IPS-20b (cell line): ENCODE data around the gene RPL39.
"Not testable (repeated sequence)": the region's sequence is repeated elsewhere in the genome, so short reads cannot be mapped to it uniquely, and the experiment has no call there.

Source experiments
- H3K27ac ChIP-seq: one replicate; pipeline ENCODE4 v1.5.1; 2013; ENCODE audit warnings: low read length
- H3K27me3 ChIP-seq: 2 replicates; pipeline ENCODE4 v1.6.1; 2013; ENCODE audit warnings: mild to moderate bottlenecking, low read length, inconsistent platforms; ENCODE audit not compliant: insufficient read depth
- H3K36me3 ChIP-seq: 2 replicates; pipeline ENCODE4 v1.6.1; 2013; ENCODE audit warnings: low read depth, mild to moderate bottlenecking, inconsistent platforms, low read length, moderate library complexity; ENCODE audit not compliant: insufficient read depth
- H3K4me1 ChIP-seq: 2 replicates; pipeline ENCODE4 v1.6.1; 2013; ENCODE audit warnings: mild to moderate bottlenecking, control low read depth, inconsistent platforms, low read length, moderate library complexity; ENCODE audit not compliant: insufficient read depth
- H3K4me3 ChIP-seq: 2 replicates; pipeline ENCODE4 v1.5.1; 2013; ENCODE audit warnings: mild to moderate bottlenecking, low read length, inconsistent platforms
- H3K9ac ChIP-seq: 2 replicates; pipeline ENCODE4 v1.6.1; 2013; ENCODE audit warnings: low read depth, mild to moderate bottlenecking, inconsistent platforms, low read length, moderate library complexity
- H3K9me3 ChIP-seq: 2 replicates; pipeline ENCODE4 v1.6.1; 2013; ENCODE audit warnings: mild to moderate bottlenecking, low read depth, low read length, inconsistent platforms; ENCODE audit not compliant: insufficient read depth

RPL39 gene

DNA sequence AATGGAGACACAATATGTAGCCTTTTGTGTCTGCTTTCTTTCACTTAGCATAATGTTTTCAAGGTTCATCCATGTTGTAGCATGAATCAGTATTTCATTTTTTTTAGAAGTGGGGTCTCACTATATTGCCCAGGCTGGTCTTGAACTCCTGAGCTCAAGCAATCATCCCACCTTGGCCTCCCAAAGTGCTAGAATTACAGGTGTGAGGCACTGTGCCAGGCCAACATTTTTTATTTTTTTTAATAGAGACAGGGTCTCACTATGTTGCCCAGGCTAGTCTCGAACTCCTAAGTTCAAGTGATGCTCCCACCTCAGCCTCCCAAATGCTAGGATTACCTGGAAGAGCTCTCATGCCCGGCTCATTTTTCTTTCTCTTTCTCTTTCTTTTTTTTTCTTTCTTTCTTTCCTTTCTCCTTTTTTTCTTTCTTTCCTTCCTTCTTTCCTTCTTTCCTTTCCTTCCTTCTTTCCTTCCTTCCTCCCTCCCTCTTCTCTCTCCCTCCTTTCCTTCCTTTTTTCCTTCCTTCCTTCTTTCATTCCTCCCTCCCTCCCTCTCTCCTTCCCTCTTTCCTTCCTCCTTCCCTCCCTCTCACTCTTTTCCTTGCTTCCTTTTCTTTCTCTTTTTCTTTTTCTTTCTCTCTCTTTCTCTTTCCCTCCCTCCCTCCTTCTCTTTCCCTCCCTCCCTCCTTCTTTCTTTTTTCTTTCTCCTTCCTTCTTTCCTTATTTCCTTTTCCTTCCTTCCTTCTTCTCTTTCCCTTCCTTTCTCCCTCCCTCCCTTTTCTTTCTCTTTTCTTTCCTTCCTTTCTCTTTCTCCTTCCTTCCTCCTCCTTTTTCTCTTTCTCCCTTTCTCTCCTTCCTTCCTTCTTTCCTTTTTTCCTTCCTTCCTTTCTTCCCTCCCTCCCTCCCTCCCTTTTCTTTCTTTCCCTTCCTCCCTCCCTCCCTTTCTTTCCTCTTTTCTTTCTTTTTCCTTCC lies 10.1 kb upstream of the RPL39 start:
- H3K9me3 ChIP-seq, result no peaks in the 10 kb centered on the region
- no peaks in the 10 kb centered on the region for H3K36me3 ChIP-seq
- H3K27ac ChIP-seq, result no peak overlapping the region
- no peak overlapping the region for H3K9ac ChIP-seq
- no peak overlapping the region for H3K4me3 ChIP-seq
- no peaks in the 10 kb centered on the region for H3K27me3 ChIP-seq
- H3K4me1 ChIP-seq, result no peaks in the 10 kb centered on the region

- Histone ChIP-seq H3K9me3 (no peaks in the 10 kb centered on the region), H3K27me3 (no peaks in the 10 kb centered on the region), H3K9ac (peak overlapping the region; percentile 99), H3K4me1 (peaks cover 3% of the 10 kb centered on the region), H3K4me3 (peak overlapping the region; percentile 87), H3K27ac (peak overlapping the region; percentile 65), H3K36me3 (peaks cover 46% of the 10 kb centered on the region)
These were observed 423 bp downstream of the RPL39 start for GRCh38 chrX:119790977-119791436.

DNA sequence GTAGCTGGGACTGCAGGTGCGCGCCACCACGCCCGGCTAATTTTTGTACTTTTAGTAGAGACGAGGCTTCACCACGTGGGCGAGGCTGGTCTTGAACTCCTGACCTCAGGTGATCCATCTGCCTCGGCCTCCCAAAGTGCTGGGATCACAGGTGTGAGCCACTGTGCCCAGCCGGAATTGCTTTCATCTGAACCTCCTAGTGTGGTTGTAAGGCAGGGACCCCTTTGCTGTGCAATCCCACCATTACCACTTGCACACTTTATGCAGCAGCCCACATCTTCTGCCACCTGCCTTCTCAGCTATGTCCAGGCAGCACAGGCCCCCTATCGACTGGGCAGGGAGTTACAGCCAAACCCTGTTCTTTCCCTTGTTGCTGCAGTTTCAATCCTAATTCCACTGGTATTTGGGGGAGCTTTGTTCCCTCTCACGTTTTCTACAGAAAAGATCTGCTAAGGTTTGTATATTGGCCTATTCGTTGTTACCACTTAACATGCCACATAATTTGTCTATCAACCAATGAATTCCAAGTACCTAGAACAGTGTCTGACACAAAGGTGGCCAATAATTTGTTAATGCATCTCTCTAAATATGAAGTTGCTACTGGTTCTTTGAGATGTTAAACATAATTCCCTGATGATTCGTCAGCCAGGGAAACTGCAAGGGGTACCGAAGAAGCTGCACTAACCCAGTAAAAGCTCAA lies 6.5 kb downstream of the RPL39 start:
- H3K27me3 ChIP-seq, result no peaks in the 10 kb centered on the region
- H3K9me3 ChIP-seq, result no peaks in the 10 kb centered on the region
- peaks cover 80% of the 10 kb centered on the region for H3K36me3 ChIP-seq
- H3K4me3 ChIP-seq, result no peak overlapping the region
- no peak overlapping the region for H3K27ac ChIP-seq
- H3K9ac ChIP-seq, result no peak overlapping the region
- peaks cover 3% of the 10 kb centered on the region for H3K4me1 ChIP-seq

- Histone ChIP-seq H3K27ac (no peak overlapping the region), H3K4me1 (no peaks in the 10 kb centered on the region), H3K36me3 (peaks cover 62% of the 10 kb centered on the region), H3K27me3 (no peaks in the 10 kb centered on the region), H3K9ac (no peak overlapping the region), H3K9me3 (no peaks in the 10 kb centered on the region), H3K4me3 (no peak overlapping the region)
These were observed 8.4 kb downstream of the RPL39 start for GRCh38 chrX:119783026-119783425.

DNA sequence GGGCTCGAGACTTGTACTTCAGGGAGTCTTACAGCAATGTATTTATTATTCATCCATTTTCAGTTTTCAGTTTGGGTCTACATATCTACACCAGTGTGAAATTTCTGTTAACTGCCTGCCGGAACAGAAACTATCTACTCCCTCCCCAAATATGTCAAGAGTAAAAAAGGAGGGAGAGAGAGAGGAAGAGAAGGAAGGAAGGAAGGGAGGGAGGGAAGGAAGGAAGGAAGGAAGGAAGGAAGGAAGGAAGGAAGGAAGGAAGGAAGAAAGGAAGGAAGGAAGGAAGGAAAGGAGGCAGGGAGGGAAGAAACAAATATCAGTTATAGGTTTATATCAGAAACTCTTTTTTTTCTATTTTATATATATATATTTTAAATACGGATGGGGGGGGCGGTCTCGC lies 12.6 kb downstream of the RPL39 start:
- peaks cover 24% of the 10 kb centered on the region for H3K36me3 ChIP-seq
- no peak overlapping the region for H3K9ac ChIP-seq
- no peaks in the 10 kb centered on the region for H3K9me3 ChIP-seq
- no peaks in the 10 kb centered on the region for H3K27me3 ChIP-seq
- H3K4me3 ChIP-seq, result no peak overlapping the region
- no peaks in the 10 kb centered on the region for H3K4me1 ChIP-seq
- no peak overlapping the region for H3K27ac ChIP-seq

- Histone ChIP-seq H3K36me3 (no peaks in the 10 kb centered on the region), H3K9me3 (no peaks in the 10 kb centered on the region), H3K27ac (no peak overlapping the region), H3K4me3 (no peak overlapping the region), H3K9ac (no peak overlapping the region), H3K4me1 (no peaks in the 10 kb centered on the region), H3K27me3 (no peaks in the 10 kb centered on the region)
These were observed 15.8 kb downstream of the RPL39 start for GRCh38 chrX:119775517-119776238.

DNA sequence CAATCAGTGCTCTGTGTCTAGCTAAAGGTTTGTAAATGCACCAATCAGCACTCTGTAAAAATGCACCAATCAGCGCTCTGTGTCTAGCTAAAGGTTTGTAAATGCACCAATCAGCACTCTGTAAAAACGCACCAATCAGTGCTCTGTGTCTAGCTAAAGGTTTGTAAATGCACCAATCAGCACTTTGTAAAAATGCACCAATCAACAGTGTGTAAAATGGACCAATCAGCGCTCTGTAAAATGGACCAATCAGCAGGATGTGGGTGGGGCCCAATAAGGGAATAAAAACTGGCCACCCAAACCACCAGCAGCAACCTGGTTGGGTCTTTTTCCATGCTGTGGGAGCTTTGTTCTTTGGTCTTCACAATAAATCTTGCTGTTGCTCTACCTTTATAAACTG lies 22.0 kb downstream of the RPL39 start:
- H3K4me3 ChIP-seq, H3K27me3 ChIP-seq, H3K4me1 ChIP-seq, H3K27ac ChIP-seq, H3K9ac ChIP-seq, H3K9me3 ChIP-seq, H3K36me3 ChIP-seq: not testable (repeated sequence)

DNA sequence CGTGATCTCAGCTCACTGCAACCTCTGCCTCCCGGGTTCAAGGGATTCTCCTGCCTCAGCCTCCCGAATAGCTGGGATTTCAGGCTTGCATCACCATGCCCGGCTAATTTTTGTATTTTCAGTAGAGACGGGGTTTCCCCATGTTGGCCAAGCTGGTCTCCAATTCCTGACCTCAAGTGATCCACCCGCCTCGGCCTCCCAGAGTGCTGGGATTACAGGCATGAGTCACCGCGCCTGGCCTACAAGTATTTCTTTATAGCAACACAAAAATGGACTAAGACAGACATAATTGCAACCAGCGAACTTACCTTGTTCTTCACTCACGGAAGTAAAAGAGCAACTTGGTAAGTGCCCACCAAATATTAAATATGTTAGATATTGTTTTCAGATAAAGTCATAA lies 23.0 kb downstream of the RPL39 start:
- not testable (repeated sequence) for H3K9ac ChIP-seq, H3K4me1 ChIP-seq, H3K4me3 ChIP-seq, H3K36me3 ChIP-seq, H3K9me3 ChIP-seq, H3K27ac ChIP-seq, H3K27me3 ChIP-seq

DNA sequence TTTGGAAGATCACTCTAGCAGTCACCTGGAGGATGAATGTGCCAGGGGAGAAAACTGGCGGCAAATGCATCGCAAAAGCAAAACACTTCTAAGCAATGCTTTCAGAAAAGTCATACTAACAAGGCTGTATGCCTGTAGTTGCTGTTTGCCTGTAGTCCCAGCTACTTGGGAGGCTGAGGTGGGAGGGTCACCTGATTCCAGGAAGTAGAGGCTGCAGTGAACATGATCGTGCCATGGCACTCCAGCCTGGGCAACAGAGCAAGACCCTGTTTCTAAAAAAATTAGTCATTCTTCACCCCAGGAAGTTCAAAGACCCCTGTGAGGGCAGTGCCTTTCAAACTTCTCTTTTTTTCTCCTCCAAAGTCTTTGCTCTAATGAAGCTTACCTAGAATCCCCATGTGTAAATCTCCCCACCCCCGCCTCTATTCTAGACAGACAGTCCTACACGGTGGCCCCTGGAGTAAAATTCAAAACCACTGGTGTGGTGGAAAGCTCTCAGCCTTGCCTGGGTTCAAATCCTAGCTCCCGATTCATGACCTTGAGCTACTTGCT lies 27.5 kb downstream of the RPL39 start:
- Histone ChIP-seq H3K9ac (no peak overlapping the region), H3K36me3 (no peaks in the 10 kb centered on the region), H3K27ac (no peak overlapping the region), H3K4me1 (no peaks in the 10 kb centered on the region), H3K9me3 (no peaks in the 10 kb centered on the region), H3K27me3 (peaks cover 16% of the 10 kb centered on the region), H3K4me3 (no peak overlapping the region)

DNA sequence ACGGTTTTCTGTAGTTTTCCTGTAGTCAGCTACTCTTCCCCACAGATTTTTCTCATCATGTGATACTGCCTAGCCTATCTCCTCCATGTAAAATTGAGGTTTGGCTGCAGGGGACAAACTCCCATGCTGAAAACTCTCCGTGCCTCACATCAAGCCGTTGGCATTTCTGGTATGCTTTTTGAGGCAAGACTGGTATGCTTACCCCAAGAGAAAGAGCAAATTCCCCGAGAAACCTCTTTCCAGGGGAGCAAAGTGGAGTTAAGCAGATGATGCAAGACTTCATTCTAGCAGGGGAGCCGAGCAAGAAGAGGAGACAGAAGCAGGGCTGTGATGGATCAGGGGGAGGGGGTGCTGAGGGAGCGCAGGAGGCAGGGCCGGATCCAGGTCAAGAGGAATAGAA lies 28.2 kb downstream of the RPL39 start:
- Histone ChIP-seq H3K9ac (0 out of 2 replicates have a peak overlapping the region, but pooled peaks have one; percentile 37), H3K4me3 (no peak overlapping the region; the same call in 1 of the 2 replicates), H3K36me3 (no peaks in the 10 kb centered on the region), H3K27ac (no peak overlapping the region), H3K9me3 (no peaks in the 10 kb centered on the region), H3K27me3 (peaks cover 18% of the 10 kb centered on the region), H3K4me1 (no peaks in the 10 kb centered on the region)

- Histone ChIP-seq H3K27me3 (peaks cover 18% of the 10 kb centered on the region), H3K4me1 (no peaks in the 10 kb centered on the region), H3K9me3 (no peaks in the 10 kb centered on the region), H3K27ac (no peak overlapping the region), H3K4me3 (no peak overlapping the region), H3K9ac (0 out of 2 replicates have a peak overlapping the region, but pooled peaks have one; percentile 37), H3K36me3 (no peaks in the 10 kb centered on the region)
These were observed 28.7 kb downstream of the RPL39 start for GRCh38 chrX:119762718-119763117.
